Activated T-cell treated with anti-CD3 and anti-CD28 coated beads for 48 hours (primary cell): ENCODE data around the gene HMCES.
"Not testable (repeated sequence)": the region's sequence is repeated elsewhere in the genome, so short reads cannot be mapped to it uniquely, and the experiment has no call there.

Experiments
- DNase-seq: peaks from one replicate; pipeline ENCODE4 v3.0.0-alpha.2; 2020; ENCODE audit warnings: low read depth

HMCES gene

DNA sequence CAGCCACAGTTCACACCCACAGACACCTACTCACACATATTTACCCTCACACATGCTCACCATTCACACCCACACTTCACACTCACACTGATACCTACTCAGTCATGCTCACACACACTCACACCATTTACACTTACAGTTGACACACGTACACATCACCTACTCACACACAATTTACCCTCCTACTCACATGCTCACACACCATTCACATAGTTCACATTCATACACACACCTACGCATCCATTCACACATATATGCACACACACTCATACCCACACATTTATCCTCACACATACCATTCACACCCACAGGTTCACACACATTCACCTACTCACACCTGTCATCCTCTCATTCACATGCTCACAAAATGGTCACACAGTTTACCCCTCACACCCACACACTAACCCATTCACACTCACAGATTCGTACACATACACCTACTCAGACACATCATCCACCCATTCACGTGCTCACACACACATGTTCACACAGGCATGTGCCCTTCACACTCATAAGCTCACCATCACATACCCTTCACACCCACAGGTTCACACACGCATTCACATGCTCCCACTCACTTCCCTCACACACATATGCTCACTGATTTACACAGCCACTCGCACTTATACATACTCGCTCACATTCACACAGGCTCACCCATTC is 42.3 kb downstream of the HMCES start:
- DNase-seq: no peak

DNA sequence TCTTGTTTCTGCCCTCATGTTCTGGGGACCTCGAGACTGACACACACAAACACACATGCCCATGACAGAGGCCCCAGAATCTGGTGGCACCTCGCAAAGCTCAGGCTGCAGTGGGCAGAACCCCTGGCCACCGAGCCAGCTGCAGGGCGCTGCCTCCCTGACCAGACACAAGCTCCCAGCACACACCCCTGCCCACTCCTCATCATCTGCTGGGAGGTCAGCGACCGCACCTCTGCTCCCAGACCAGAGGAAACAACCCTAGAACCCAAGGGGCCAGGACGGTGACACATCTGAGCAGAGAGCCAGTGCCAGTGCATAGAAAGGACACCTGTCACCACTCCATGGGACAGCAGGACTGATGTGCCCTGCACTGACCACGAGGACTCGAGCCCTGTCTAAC is 43.2 kb downstream of the HMCES start:
- no peak for DNase-seq

DNA sequence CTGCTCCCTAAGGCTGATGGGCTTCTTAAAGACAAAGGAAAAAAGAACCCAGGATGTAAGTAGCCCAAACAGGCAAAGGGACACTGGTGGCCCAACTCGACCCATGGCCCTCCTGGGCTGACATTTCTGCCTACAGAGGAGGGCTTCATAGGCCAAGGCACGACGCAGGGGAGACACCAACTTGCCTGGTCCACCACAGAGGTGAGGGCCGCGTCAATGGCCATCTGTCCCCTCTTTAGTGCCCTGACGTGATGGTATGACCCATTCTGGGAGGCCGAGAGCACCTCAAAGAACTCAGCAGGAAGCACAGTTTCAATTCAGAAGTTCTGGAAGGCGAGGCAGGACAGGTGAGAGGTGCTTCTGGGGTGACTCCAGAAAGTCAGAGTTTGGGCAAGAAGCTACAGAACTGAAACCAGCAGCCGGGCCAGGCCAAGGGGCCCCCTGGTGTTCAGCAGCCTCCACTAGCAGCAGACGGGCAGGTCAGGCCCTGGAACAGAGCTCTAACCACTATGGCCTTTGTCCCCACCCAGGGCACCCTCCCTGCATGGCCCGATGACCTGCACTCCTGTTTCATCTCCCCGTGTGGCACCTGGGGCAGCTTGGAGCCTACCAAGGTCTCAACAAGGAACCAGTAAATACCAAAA is 45.1 kb downstream of the HMCES start:
- DNase-seq: no peak

DNA sequence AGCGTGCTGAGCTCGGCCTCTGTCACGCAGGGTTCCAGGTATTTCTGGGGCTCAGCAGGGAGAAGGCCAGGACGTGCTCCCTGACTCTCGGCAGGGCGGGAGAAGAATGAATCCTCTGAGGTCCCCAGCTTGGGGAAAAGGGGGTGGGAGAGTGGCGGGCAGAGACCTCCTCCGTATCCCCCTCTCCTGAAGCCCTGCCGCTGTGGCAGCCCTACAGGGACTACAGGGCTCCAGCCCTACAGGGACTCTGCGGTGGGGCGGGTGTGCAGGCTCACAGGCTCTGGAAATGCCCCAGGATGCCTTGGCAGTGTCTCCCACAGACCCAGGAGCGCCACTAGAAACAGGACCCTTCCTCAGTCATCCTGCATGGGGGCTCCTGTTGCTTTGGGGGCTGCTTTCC is 46.2 kb downstream of the HMCES start:
- no peak for DNase-seq

DNA sequence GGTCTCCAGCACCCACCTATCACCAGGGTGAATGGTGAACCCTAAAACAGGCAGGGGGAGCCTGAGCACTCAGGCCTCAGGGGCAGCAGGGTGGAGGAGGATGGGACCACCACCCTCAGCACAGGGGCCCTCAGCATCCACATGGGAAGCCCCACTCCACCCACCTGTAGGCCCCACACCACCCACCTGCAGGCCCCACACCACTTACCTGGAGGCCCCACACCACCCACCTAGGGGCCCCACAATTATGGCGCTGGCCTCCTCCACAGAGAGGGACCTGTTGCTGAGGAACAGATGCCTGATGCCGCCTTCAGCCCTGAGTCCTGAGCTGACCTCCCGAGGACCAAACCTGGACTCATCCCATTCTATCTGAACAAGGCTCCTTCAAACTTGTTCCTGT is 46.7 kb downstream of the HMCES start:
- DNase-seq: no peak

DNA sequence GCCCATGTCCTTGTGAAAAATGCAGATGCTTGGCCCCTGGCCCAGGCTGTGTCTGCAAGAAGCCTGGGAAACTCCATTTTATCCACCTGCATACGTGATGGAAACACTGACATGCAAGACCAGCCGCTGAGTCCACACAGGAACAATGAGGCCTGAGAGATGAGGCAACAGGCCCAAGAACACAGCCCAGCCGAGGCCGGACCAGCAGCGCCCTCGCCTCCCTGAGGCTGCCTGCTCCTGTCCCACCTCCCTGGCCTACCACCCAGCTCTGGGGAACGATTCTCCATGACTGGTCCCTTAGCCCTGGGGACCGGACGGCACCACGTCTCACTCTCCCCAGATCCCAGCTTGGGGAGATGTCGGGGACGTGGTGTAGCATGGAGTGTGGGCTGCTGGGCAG is 47.5 kb downstream of the HMCES start:
- no peak for DNase-seq

DNA sequence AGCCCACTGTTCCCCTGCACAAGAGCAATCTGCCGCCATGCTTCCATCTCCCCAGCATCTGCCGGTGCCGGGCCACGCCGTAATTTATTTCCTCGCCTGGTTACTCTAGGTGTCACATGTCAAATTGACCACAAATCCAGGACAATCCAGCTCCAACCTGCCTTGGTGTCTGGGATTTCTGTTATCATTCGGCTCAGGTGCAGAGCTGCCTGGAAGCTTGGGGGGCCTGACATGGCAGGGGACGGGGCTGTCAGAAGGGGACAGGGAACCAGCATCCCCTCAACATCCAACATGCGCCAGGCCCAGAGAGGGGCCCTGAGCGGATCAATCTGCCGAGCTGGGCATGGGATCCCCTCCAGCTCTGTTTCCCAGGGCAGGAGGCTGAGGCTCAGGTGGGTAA is 47.9 kb downstream of the HMCES start:
- DNase-seq: no peak

DNA sequence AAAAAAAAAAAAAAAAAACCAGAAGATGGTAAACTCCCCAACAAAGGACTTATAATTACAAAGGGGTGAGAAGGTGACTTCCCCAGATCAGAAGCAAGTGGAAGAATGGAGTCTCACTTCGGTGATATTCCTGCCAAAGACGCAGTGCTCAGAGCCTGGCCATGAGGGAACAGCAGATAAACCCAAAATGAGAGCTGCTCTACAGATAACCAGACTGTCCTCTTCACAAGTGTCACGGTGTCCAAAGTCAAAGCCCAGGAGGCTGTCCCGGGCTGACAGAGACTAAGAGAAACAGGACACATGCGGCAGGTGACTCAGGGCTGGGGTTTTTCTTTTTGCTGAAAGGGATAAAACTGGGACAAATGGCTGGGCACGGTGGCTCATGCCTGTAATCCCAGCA is 48.8 kb downstream of the HMCES start:
- DNase-seq: no peak

DNA sequence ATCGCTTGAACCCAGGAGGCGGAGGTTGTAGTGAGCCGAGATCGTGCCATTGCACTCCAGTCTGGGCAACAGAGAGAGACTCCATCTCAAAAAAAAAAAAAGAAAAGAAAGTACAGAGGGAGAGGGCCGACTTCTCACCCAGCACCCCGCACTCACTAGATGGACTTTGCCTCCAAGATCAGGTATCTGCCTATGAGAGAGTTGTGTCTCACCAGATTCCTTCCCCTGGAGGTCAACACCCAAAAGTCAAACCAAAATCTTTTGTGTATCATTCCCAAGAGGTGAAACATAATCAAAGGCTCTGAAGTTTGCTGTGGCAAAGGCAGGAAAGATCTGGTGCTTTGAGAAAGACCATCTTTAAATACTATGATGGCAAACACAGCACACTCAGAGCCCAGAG is 51.2 kb downstream of the HMCES start:
- no peak for DNase-seq

DNA sequence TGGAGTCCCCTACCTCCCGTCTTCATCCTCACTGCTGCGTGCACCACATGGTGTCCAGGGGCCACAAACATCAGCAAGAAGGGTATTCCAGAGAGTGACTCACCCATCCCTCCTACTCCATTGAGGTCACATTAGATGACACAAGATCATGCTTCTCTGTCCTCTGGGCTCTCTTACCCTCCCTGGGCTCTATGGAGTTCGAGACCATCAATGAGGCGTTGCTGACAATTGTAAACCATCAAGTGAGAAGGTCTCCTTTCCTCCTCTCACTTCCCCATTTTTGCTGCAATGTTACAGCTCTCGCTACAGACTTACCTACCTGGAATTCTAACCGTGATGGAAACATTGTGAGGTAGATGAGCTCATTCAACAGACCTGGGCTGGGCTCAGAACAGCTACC is 51.7 kb downstream of the HMCES start:
- DNase-seq: no peak

DNA sequence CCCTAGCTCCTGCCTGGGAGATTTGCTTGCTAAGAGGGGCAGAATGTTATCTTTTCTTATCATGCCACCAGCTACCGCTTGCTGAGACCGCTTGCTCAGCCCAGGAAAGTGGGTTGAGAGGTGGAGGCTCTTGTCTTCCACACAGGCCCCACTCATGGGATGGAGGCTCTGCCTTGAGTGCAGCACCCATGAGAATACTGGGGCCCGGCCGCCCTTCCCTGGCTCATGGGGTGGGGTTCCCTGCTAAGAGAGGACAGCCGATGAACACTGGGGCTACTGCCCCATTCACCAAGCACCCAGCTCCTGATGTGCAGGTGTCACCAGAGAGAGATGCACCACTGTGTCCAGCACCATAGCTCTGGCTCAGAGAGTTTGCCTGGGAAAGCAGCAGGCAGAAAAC is 55.2 kb downstream of the HMCES start:
- DNase-seq: no peak

DNA sequence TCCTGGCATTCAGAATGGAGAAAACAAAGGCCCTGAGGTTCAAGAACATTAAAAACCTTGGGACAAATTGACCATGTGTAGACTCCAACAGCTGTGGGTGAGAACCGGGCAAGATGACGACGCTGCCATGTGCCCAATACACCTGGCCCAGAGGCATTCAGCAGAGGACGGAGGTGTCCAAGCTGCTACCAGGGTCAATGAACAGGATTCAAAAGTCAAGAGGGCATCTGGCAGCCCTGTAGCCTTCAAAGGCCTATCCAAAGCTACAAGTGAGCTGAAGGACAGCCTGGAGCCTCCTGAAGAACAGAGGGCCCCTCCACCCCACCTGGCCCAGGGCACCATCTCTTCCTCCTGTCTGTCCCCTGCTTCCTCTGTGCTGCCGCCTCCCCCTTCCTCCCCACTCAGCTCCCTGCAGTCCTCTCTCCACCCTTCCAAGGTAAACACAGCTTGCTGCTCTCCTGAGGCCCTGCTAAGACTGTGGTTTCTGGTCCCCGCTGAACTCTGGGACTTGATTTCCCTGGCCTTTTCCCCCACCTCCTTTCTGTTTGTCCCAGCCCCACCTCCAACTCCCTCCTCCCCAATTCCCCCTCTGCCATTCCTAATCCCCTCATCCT is 57.5 kb downstream of the HMCES start:
- DNase-seq: no peak

DNA sequence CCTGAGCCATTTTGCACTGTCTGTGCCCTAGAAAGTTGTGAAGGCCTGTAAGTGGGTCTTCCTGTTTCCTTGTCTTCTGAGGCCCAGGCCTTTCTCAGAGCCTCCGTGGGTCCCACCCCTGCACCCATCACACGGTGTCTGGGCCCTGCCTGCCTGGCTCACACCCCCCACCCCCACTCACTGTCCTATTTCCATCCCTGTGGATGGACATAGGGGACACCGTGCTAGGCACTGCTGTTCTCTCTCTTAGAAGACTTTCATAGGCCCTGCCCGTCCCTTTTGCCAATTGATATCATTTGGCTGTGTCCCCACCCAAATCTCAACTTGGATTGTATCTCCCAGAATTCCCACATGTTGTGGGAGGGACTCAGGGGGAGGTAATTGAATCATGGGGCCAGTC is 59.0 kb downstream of the HMCES start:
- not testable (repeated sequence) for DNase-seq

DNA sequence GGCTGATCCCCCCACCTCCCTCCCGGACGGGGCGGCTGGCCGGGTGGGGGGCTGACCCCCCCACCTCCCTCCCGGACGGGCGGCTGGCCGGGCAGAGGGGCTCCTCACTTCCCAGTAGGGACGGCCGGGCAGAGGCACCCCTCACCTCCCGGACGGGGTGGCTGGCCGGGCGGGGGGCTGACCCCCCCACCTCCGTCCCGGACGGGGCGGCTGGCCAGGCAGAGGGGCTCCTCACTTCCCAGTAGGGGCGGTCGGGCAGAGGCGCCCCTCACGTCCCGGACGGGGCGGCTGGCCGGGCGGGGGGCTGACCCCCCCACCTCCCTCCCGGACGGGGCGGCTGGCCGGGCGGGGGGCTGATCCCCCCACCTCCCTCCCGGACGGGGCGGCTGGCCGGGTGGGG is 60.5 kb downstream of the HMCES start:
- not testable (repeated sequence) for DNase-seq

DNA sequence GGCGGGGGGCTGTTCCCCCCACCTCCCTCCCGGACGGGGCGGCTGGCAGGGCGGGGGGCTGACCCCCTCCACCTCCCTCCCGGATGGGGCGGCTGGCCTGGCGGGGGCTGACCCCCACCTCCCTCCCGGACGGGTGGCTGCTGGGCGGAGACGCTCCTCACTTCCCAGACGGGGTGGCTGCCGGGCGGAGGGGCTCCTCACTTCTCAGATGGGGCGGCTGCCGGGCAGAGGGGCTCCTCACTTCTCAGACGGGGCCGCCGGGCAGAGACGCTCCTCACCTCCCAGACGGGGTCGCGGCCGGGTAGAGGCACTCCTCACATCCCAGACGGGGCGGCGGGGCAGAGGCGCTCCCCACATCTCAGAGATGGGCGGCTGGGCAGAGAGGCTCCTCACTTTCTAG is 61.2 kb downstream of the HMCES start:
- DNase-seq: not testable (repeated sequence)

DNA sequence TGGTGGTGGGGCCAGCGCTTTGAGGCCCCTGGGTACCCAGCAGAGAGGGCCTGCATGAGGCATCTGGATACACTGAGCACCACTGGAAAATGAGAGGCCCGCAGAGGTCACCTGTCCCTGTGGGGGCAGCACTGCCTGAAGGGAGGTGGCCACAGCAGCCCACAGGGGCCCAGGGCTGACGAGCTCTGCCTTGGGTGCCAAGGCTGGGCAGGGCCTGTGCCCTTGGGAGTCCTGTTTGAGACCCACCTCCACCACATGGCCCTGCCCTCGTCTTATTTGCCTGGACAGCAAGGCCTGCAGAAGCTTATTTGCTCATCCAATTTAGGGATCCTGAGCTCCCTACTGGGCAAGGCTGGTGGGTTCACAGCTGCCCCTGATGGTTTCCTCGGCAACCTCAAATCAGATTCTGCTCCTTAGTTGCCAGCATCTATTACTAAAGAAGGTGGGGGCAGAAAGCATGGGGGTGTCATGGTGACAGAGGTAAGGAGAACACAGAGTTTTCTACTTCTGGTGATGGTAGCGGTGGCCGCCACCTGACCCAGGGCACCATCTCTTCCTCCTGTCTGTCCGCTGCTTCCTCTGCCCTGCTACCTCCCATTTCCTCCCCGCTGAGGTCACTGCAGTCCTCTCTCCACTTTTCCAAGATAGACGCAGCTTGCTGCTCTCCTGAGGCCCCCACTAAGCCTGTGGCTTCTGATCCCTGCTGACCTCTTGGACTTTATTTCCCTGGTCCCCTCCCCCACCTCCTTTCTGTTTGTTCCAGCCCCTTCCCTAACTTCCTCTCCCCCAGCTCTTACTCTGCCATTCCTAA is 62.9 kb downstream of the HMCES start:
- no peak for DNase-seq

DNA sequence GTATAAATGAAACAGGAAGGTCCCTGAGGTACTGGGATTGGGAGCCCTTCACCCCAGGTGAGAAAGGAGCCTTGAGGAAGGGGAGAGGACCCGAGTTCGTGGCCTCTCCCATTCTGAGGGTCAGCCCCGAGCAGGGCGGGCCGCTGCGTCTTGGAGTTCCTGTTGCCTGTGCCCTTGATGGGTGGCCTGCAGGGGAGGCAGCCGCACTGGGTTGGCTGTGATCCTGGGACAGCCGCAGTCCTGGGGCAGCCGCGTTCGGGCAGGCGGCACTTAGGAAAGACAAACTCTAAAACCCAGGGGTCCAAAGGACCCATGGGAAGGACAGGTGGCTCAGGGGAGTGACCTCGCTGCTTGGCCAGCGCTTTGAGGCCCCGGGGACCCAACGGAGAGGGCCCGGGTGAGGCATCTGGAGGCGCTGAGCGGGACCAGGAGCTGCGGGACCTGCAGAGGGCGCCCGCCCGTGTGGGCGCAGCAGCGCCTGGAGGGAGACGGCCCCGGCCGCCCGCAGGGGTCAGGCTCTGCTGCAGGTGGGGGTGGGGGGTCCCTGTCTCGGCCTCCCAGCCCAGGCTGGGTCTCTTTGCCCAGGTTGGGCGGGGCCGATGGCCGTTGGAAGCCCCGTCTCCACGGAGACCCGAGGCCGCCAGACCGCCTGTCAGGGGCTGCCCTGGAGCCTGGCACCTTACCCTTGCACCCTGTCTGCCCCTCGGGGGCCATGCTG is 65.1 kb downstream of the HMCES start:
- peak; percentile 37 for DNase-seq

DNA sequence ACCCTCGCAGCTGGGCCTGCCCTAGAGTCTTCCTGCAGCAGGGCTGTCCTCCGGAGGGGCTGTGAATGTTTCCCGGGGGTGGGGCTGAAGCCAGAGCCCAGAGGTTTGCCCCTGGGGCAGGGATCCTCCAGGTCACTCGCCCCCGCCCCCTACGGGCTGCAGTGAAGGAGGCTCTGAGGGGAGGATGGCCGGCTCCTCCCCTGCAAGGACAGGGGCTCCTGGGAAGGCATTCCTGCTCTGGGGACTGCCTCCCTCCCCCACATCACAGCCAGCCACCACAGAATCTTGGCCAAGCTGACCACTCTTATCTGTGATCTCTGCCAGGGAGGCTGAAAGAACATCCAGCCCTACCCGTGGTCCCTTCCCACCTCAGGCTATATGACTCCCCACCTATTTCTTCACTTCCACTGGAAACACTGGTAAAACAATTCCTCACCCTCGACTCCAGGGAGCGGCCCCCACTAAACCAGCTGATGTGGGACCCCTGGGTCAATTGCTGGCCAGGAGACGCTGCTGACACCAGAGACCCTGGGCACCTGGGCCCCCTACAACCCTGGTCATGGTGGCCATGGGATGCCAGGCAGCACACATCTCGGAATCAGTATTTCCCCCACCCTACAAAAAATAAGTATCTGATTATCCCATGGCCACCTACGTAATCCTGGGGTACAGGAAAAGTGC is 66.0 kb downstream of the HMCES start:
- no peak for DNase-seq

DNA sequence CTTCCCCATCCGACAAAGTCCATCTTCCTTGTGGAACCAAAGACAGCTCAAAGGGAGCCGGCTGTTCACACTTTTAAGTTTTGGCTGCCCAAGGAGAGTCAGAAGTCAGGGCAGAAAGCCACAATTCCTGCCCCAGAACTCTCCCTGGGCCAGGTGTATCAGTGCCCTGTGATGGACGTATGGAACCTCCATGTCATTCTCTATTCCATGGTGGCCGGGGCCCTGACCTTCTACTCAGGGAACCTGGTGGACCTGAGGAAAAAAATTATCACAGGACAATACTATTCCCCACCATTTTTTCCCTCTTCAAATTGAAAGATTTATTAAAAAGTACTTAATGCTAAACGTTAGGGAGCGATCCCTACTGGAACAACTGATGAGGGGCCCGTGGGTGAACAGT is 66.6 kb downstream of the HMCES start:
- DNase-seq: no peak

DNA sequence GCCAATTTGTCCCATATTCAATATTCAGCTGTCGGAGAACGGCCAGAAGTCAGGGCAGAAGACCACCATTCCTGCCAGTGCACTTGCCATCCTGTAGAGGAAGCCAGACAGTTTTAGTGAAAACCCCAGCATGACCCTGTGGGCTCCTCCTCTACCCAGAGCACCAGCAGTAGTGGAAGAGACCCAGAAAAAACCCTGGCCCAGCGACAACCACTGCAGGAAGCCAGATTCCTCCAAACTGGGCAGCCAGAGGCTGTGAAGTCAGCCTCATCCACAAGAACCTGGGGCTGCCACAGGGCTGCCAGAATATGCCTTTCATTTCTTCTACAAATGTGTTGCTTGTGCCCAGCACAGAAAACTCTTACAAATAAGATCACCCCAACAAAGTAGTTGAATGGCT is 67.3 kb downstream of the HMCES start:
- DNase-seq: no peak

DNA sequence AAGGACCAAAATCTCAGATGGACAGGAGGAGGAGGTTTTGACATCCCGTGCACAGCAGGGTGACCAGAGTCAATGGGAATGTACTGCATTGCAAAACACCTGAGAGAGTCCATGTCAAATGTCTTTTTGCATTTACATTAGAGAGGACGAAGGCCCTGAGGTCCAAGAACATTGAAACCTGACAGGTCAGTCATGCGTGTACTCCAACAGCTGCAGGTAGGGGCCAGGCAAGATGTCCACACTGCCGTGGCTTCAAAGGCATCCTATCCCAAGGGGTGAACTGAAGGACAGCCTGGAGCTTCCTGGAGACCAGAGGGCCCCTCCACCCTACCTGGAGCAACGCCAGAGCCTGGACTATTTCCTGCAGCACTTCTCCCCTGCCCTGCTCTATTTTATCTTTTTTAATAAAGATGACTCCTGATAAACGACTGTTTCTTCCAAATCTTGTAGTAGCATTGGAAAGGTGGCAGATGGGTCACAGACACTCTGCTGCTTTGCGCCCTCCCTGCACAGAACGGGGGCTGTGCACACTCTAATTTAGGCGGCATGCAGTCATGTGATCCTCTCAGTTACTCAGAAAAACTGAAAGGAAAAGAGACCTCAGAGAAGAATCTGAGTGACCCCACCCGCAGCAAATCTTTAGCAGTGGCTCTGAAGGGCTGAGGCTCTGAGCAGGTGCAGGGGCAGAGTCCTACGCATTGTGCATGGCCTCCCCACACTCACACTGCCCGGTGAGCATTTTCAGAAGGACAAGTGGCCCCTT is 68.2 kb downstream of the HMCES start:
- no peak for DNase-seq
